ENCODE measurements around the gene ICA1.
"Not testable (repeated sequence)": the region's sequence is repeated elsewhere in the genome, so short reads cannot be mapped to it uniquely, and the experiment has no call there.

The ICA1 gene

GRCh38 chr7:8261711-8262695, at the start of gene ICA1:
ICA1 (minus strand) TSS chr7:8262167; CDS start chr7:8235926, 26,241 bp downstream.
- DNase-seq (ENCODE audit: low read depth) = peak; percentile 14

GRCh38 chr7:8310876-8311275, 48.9 kb upstream of the ICA1 start:
- no peak for DNase-seq (ENCODE audit: low read depth)

GRCh38 chr7:8305625-8306388, 43.8 kb upstream of the ICA1 start:
- DNase-seq (ENCODE audit: low read depth) = no peak

- DNase-seq (ENCODE audit: low read depth) = no peak
These were observed 43.1 kb upstream of the ICA1 start for GRCh38 chr7:8305104-8305503.

GRCh38 chr7:8303904-8304528, 42.0 kb upstream of the ICA1 start:
- DNase-seq (ENCODE audit: low read depth) = no peak

- DNase-seq (ENCODE audit: low read depth) = not testable (repeated sequence)
These were observed 35.1 kb upstream of the ICA1 start for GRCh38 chr7:8297023-8297422.

- no peak for DNase-seq (ENCODE audit: low read depth)
These were observed 34.3 kb upstream of the ICA1 start for GRCh38 chr7:8296362-8296659.

- DNase-seq (ENCODE audit: low read depth) = peak; percentile 84
These were observed 33.8 kb upstream of the ICA1 start for GRCh38 chr7:8295638-8296361.

GRCh38 chr7:8291397-8292141, 29.6 kb upstream of the ICA1 start:
- DNase-seq (ENCODE audit: low read depth) = no peak

- DNase-seq (ENCODE audit: low read depth) = no peak
These were observed 28.8 kb upstream of the ICA1 start for GRCh38 chr7:8290645-8291308.

- DNase-seq (ENCODE audit: low read depth) = no peak
These were observed 24.2 kb upstream of the ICA1 start for GRCh38 chr7:8286118-8286517.

GRCh38 chr7:8285155-8285554, 23.2 kb upstream of the ICA1 start:
- DNase-seq (ENCODE audit: low read depth) = no peak

- no peak for DNase-seq (ENCODE audit: low read depth)
These were observed 22.6 kb upstream of the ICA1 start for GRCh38 chr7:8284606-8285005.

- DNase-seq (ENCODE audit: low read depth) = no peak
These were observed 22.0 kb upstream of the ICA1 start for GRCh38 chr7:8283968-8284367.

GRCh38 chr7:8282871-8283270, 20.9 kb upstream of the ICA1 start:
- no peak for DNase-seq (ENCODE audit: low read depth)

- DNase-seq (ENCODE audit: low read depth) = no peak
These were observed 20.2 kb upstream of the ICA1 start for GRCh38 chr7:8282162-8282561.

GRCh38 chr7:8278183-8278582, 16.2 kb upstream of the ICA1 start:
- no peak for DNase-seq (ENCODE audit: low read depth)

- no peak for DNase-seq (ENCODE audit: low read depth)
These were observed 15.5 kb upstream of the ICA1 start for GRCh38 chr7:8277394-8277982.

GRCh38 chr7:8274589-8274988, 12.6 kb upstream of the ICA1 start:
- DNase-seq (ENCODE audit: low read depth) = peak; percentile 11

GRCh38 chr7:8271960-8272359, 10.0 kb upstream of the ICA1 start:
- DNase-seq (ENCODE audit: low read depth) = no peak
